22Rv1 (cell line): ENCODE data around the gene ASB8.

ENCODE experiments used
- ZFX ChIP-seq: fragments of 450-650 bp; IDR thresholded peaks from 2 replicates; pipeline ENCODE4 v1.6.1; 2017; ENCODE audit warnings: antibody characterized with exemption, borderline replicate concordance
- TF ChIP-seq, protein P1 (sequence below): fragments of 450-650 bp; IDR thresholded peaks from 2 replicates; pipeline ENCODE4 v1.5.1; 2017; ENCODE audit warnings: mild to moderate bottlenecking

DNA sequence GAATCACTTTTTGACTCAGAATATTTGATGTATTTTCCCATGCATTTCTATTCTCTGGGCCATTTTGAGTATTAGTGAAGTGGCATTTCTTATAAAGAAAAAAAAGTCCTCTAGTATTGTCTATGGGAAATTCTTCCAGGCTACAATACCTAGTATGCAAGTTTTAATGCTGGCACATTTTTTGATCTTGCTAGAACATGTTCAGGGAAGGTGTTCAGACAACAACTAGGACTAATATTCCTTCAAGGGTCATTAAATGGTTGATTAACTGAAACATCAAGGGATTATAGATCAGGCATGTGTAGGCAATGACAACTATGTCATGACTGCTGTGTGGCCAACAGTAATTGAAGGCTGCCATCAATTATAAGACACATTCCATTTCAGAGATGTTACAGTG lies 33.8 kb upstream of the ASB8 start:
- TF ChIP-seq, protein P1, sequence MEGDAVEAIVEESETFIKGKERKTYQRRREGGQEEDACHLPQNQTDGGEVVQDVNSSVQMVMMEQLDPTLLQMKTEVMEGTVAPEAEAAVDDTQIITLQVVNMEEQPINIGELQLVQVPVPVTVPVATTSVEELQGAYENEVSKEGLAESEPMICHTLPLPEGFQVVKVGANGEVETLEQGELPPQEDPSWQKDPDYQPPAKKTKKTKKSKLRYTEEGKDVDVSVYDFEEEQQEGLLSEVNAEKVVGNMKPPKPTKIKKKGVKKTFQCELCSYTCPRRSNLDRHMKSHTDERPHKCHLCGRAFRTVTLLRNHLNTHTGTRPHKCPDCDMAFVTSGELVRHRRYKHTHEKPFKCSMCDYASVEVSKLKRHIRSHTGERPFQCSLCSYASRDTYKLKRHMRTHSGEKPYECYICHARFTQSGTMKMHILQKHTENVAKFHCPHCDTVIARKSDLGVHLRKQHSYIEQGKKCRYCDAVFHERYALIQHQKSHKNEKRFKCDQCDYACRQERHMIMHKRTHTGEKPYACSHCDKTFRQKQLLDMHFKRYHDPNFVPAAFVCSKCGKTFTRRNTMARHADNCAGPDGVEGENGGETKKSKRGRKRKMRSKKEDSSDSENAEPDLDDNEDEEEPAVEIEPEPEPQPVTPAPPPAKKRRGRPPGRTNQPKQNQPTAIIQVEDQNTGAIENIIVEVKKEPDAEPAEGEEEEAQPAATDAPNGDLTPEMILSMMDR = no peak
- TF ChIP-seq ZFX = no peak
